ENCODE measurements around the gene BLOC1S2.

- TF ChIP-seq, protein P1, sequence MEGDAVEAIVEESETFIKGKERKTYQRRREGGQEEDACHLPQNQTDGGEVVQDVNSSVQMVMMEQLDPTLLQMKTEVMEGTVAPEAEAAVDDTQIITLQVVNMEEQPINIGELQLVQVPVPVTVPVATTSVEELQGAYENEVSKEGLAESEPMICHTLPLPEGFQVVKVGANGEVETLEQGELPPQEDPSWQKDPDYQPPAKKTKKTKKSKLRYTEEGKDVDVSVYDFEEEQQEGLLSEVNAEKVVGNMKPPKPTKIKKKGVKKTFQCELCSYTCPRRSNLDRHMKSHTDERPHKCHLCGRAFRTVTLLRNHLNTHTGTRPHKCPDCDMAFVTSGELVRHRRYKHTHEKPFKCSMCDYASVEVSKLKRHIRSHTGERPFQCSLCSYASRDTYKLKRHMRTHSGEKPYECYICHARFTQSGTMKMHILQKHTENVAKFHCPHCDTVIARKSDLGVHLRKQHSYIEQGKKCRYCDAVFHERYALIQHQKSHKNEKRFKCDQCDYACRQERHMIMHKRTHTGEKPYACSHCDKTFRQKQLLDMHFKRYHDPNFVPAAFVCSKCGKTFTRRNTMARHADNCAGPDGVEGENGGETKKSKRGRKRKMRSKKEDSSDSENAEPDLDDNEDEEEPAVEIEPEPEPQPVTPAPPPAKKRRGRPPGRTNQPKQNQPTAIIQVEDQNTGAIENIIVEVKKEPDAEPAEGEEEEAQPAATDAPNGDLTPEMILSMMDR (IDR thresholded peaks at IDR 0.05; ENCODE audit: insufficient read depth, low read depth, low read length) = no peak
- no peak for TF ChIP-seq EZH2 (IDR thresholded peaks at IDR 0.05; ENCODE audit: insufficient read depth, low read length)
These were observed 40.8 kb downstream of the BLOC1S2 start for GRCh38 chr10:100245484-100246220.

Measured in astrocyte (in vitro differentiated cells and primary cell).